HEK293T (cell line): Measurements from ENCODE around the gene NCOA5.

Source experiments
- CTCF ChIA-PET: fragments of 350-600 bp; formaldehyde crosslinking; extraction: SDS; loops from one replicate; lab custom pipeline; 2021; ENCODE audit warnings: antibody characterized with exemption, inconsistent platforms; lab: Yijun Ruan, JAX
- POLR2A ChIA-PET: fragments of 350-600 bp; formaldehyde crosslinking; extraction: SDS; loops from one replicate; lab custom pipeline; 2020; ENCODE audit warnings: antibody characterized with exemption, inconsistent platforms; lab: Yijun Ruan, JAX
- DNase-seq: peaks from one replicate; pipeline ENCODE4 v3.0.0; 2012; ENCODE audit warnings: mixed read lengths; ENCODE audit errors: extremely low spot score
- ARNT ChIP-seq: fragments of 450-650 bp; IDR thresholded peaks from 2 replicates; pipeline ENCODE4 v1.6.1; 2017; ENCODE audit warnings: mild to moderate bottlenecking
- BHLHE40 ChIP-seq: fragments of 450-650 bp; IDR thresholded peaks from 2 replicates; pipeline ENCODE4 v1.6.1; 2016; ENCODE audit warnings: mild to moderate bottlenecking, moderate library complexity, borderline replicate concordance
- CTBP1 ChIP-seq: fragments of 450-650 bp; IDR thresholded peaks from 2 replicates; pipeline ENCODE4 v1.6.1; 2016; ENCODE audit warnings: borderline replicate concordance
- ELF4 ChIP-seq: fragments of 450-650 bp; IDR thresholded peaks from 2 replicates; pipeline ENCODE4 v1.6.1; 2017; ENCODE audit warnings: antibody characterized with exemption
- FOXA1 ChIP-seq: fragments of 450-650 bp; IDR thresholded peaks from 2 replicates; pipeline ENCODE4 v1.6.1; 2016; ENCODE audit warnings: mild to moderate bottlenecking
- FOXK2 ChIP-seq: fragments of 450-650 bp; IDR thresholded peaks from 2 replicates; pipeline ENCODE4 v1.6.1; 2016; ENCODE audit warnings: mild to moderate bottlenecking
- FOXM1 ChIP-seq: fragments of 450-650 bp; IDR thresholded peaks from 2 replicates; pipeline ENCODE4 v1.6.1; 2017; ENCODE audit warnings: mild to moderate bottlenecking, borderline replicate concordance
- HDGF ChIP-seq: fragments of 450-650 bp; IDR thresholded peaks from 2 replicates; pipeline ENCODE4 v1.6.1; 2017; ENCODE audit warnings: antibody characterized with exemption, borderline replicate concordance
- L3MBTL2 ChIP-seq: fragments of 450-650 bp; conservative IDR thresholded peaks from 2 replicates; pipeline ENCODE4 v1.6.1; 2016; ENCODE audit warnings: mild to moderate bottlenecking
- LEF1 ChIP-seq: fragments of 450-650 bp; IDR thresholded peaks from 2 replicates; pipeline ENCODE4 v1.6.1; 2017; ENCODE audit warnings: mild to moderate bottlenecking, borderline replicate concordance
- NFRKB ChIP-seq: fragments of 450-650 bp; IDR thresholded peaks from 2 replicates; pipeline ENCODE4 v1.6.1; 2016; ENCODE audit warnings: mild to moderate bottlenecking, moderate library complexity
- PKNOX1 ChIP-seq: fragments of 450-650 bp; IDR thresholded peaks from 2 replicates; pipeline ENCODE4 v1.6.1; 2016
- SP1 ChIP-seq: fragments of 450-650 bp; IDR thresholded peaks from 2 replicates; pipeline ENCODE4 v1.6.1; 2017
- SUZ12 ChIP-seq: fragments of 450-650 bp; IDR thresholded peaks from 2 replicates; pipeline ENCODE4 v1.6.1; 2016; ENCODE audit warnings: mild to moderate bottlenecking
- TARDBP ChIP-seq: fragments of 450-650 bp; IDR thresholded peaks from 2 replicates; pipeline ENCODE4 v1.6.1; 2016
- ZNF384 ChIP-seq: fragments of 450-650 bp; IDR thresholded peaks from 2 replicates; pipeline ENCODE4 v1.6.1; 2016

Gene NCOA5

GRCh38 chr20:46062151-46062550, 27.6 kb downstream of the NCOA5 start:
- ChIA-PET POLR2A (no interaction called here), CTCF (interaction anchor here (1.1 kb wide), 1 partner anchor 48 kb away, joined by 3 read pairs; no protein-coding TSS in a partner anchor)
- no peak for TF ChIP-seq SUZ12
- TF ChIP-seq NFRKB = no peak
- TF ChIP-seq HDGF = no peak
- no peak for TF ChIP-seq BHLHE40
- TF ChIP-seq FOXM1 = no peak
- no peak for TF ChIP-seq TARDBP
- no peak for TF ChIP-seq ARNT
- no peak for TF ChIP-seq FOXA1
- TF ChIP-seq ZNF384 = no peak
- no peak for TF ChIP-seq LEF1
- TF ChIP-seq SP1 = no peak
- no peak for TF ChIP-seq PKNOX1
- no peak for TF ChIP-seq FOXK2
- no peak for TF ChIP-seq ELF4
- TF ChIP-seq CTBP1 = no peak
- no peak for TF ChIP-seq L3MBTL2
- no peak for DNase-seq

- no peak for DNase-seq
- ChIA-PET POLR2A (no interaction called here), CTCF (no interaction called here)
- no peak for TF ChIP-seq ZNF384
- no peak for TF ChIP-seq ARNT
- TF ChIP-seq FOXK2 = no peak
- no peak for TF ChIP-seq FOXA1
- no peak for TF ChIP-seq NFRKB
- TF ChIP-seq FOXM1 = no peak
Observed at GRCh38 chr20:46060975-46061374, 28.8 kb downstream of the NCOA5 start.

- CTCF ChIA-PET = no interaction called here
- POLR2A ChIA-PET = no interaction called here
- no peak for TF ChIP-seq ARNT
- DNase-seq = no peak
Observed at GRCh38 chr20:46060301-46060881, 29.4 kb downstream of the NCOA5 start.

GRCh38 chr20:46058599-46059281, 31.0 kb downstream of the NCOA5 start:
- POLR2A ChIA-PET = no interaction called here
- TF ChIP-seq PKNOX1 (no peak), TARDBP (no peak), L3MBTL2 (no peak), SP1 (no peak), ZNF384 (no peak), FOXK2 (no peak), FOXM1 (no peak), LEF1 (no peak), CTBP1 (no peak), HDGF (no peak), NFRKB (no peak)
- CTCF ChIA-PET = interaction anchor here (1.4 to 1.6 kb wide), 2 partner anchors 27 to 44 kb away, joined by 3 to 4 read pairs; no protein-coding TSS in a partner anchor
- DNase-seq = no peak

GRCh38 chr20:46057856-46058598, 31.7 kb downstream of the NCOA5 start:
- DNase-seq = no peak
- ChIA-PET CTCF (interaction anchor here (1.4 to 1.6 kb wide), 2 partner anchors 26 to 43 kb away, joined by 3 to 4 read pairs; no protein-coding TSS in a partner anchor), POLR2A (no interaction called here)
- TF ChIP-seq ZNF384 (no peak), TARDBP (no peak), ELF4 (no peak), BHLHE40 (no peak), NFRKB (no peak), ARNT (no peak), FOXK2 (no peak), SP1 (no peak), PKNOX1 (no peak), HDGF (no peak), L3MBTL2 (no peak), LEF1 (no peak), FOXM1 (no peak), FOXA1 (no peak), SUZ12 (no peak), CTBP1 (no peak)
